Astrocyte (in vitro differentiated cells and primary cell): ENCODE results near the gene CCDC179. TPM values are rescaled to one million over a fixed set of nuclear protein-coding genes. Genes with fewer than 3 reads are reported as not detected.

Experiments
- DNase-seq: peaks from one replicate; pipeline ENCODE4 v3.0.0-alpha.2; 2010; ENCODE audit warnings: low read depth
- FAIRE-seq: peaks from 2 replicates; lab custom pipeline; 2011; peaks lifted over from hg19 to GRCh38; lab: Jason Lieb, UNC
- H2AFZ ChIP-seq: 2 replicates; pipeline ENCODE4 v1.6.0; 2012; ENCODE audit warnings: low read depth, low read length, inconsistent platforms
- H3K27ac ChIP-seq: 2 replicates; pipeline ENCODE4 v1.5.1; 2011; ENCODE audit warnings: low read depth, low read length, inconsistent platforms
- H3K27me3 ChIP-seq: 2 replicates; pipeline ENCODE4 v1.6.0; 2011; ENCODE audit warnings: low read length, inconsistent platforms; ENCODE audit not compliant: insufficient read depth
- H3K36me3 ChIP-seq: 2 replicates; pipeline ENCODE4 v1.5.1; 2011; ENCODE audit warnings: low read length, inconsistent platforms; ENCODE audit not compliant: insufficient read depth
- H3K4me1 ChIP-seq: 2 replicates; pipeline ENCODE4 v1.5.1; 2011; ENCODE audit warnings: low read length, inconsistent platforms; ENCODE audit not compliant: insufficient read depth
- H3K4me2 ChIP-seq: 2 replicates; pipeline ENCODE4 v1.6.0; 2012; ENCODE audit warnings: low read length, inconsistent platforms
- H3K4me3 ChIP-seq: 2 replicates; pipeline ENCODE4 v1.5.1; 2011; ENCODE audit warnings: low read depth, mild to moderate bottlenecking, low read length, inconsistent platforms; ENCODE audit not compliant: insufficient read depth
- H3K79me2 ChIP-seq: 2 replicates; pipeline ENCODE4 v1.6.0; 2012; ENCODE audit warnings: mild to moderate bottlenecking, low read length, inconsistent platforms; ENCODE audit not compliant: insufficient read depth
- H3K9ac ChIP-seq: 2 replicates; pipeline ENCODE4 v1.6.0; 2012; ENCODE audit warnings: mild to moderate bottlenecking, low read length, inconsistent platforms
- H3K9me3 ChIP-seq: 2 replicates; pipeline ENCODE4 v1.5.1; 2012; ENCODE audit warnings: low read depth, mild to moderate bottlenecking, low read length, inconsistent platforms; ENCODE audit not compliant: insufficient read depth
- H4K20me1 ChIP-seq: 2 replicates; pipeline ENCODE4 v1.6.0; 2012; ENCODE audit warnings: low read length, inconsistent platforms; ENCODE audit not compliant: insufficient read depth
- H3K27ac Mint-ChIP-seq: one replicate; pipeline ENCODE4 v1.8.0; 2021; ENCODE audit warnings: mild to moderate bottlenecking, mixed read lengths; ENCODE audit not compliant: unreplicated experiment
- H3K27me3 Mint-ChIP-seq: one replicate; pipeline ENCODE4 v1.8.0; 2021; ENCODE audit warnings: low read depth, mixed read lengths; ENCODE audit not compliant: unreplicated experiment
- H3K36me3 Mint-ChIP-seq: one replicate; pipeline ENCODE4 v1.8.0; 2021; ENCODE audit warnings: low read depth, mixed read lengths; ENCODE audit not compliant: unreplicated experiment
- H3K4me1 Mint-ChIP-seq: one replicate; pipeline ENCODE4 v1.8.0; 2021; ENCODE audit warnings: low read depth, mixed read lengths; ENCODE audit not compliant: unreplicated experiment
- H3K4me3 Mint-ChIP-seq: one replicate; pipeline ENCODE4 v1.8.0; 2021; ENCODE audit warnings: mild to moderate bottlenecking, moderate library complexity, mixed read lengths; ENCODE audit not compliant: unreplicated experiment
- H3K9me3 Mint-ChIP-seq: one replicate; pipeline ENCODE4 v1.8.0; 2021; ENCODE audit warnings: mild to moderate bottlenecking, mixed read lengths; ENCODE audit not compliant: unreplicated experiment
- EZH2 ChIP-seq: IDR thresholded peaks from 2 replicates; pipeline ENCODE4 v1.6.1; 2012; ENCODE audit warnings: mild to moderate bottlenecking, low read length, inconsistent platforms; ENCODE audit not compliant: insufficient read depth
- total RNA-seq: library from RNA; stranded (reverse); gene quantifications from 2 replicates; pipeline ENCODE4 v1.2.1, GENCODE V29; 2021
- TF ChIP-seq, protein P1 (sequence below): IDR thresholded peaks from 2 replicates; pipeline ENCODE4 v1.5.1; 2011; ENCODE audit warnings: low read depth, mild to moderate bottlenecking, inconsistent platforms, low read length, moderate library complexity; ENCODE audit not compliant: insufficient read depth

The CCDC179 gene
- total RNA-seq, 1 donor from 2014 or later = not detected

DNA sequence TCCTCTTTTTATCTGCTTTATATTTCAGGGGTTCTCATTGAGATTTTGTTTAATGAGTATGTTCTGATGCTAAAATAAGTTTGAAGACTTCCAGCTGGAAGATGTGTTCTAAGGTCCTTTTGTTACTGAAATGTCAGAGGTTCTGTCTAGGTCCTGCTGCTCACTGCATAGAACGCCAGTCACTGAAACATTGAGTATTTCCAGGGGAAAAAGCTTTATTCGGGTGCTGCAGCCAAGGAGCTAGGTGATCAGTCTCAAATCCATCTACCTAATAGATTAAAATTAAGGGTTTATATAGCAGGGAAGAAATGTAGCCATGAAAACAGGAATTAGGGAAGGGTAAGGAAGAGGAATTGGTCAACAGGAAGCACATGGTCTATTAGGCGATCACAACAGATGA is 50.4 kb downstream of the CCDC179 start:
- Histone ChIP-seq H3K36me3 (no peaks in the 10 kb centered on the region), H3K4me3 (no peak overlapping the region), H4K20me1 (no peaks in the 10 kb centered on the region), H3K4me1 (no peaks in the 10 kb centered on the region), H3K79me2 (no peaks in the 10 kb centered on the region), H3K9me3 (no peaks in the 10 kb centered on the region), H2AFZ (no peak overlapping the region), H3K4me2 (no peak overlapping the region), H3K9ac (no peak overlapping the region), H3K27me3 (no peaks in the 10 kb centered on the region), H3K27ac (no peak overlapping the region)
- FAIRE-seq (no peak), DNase-seq (no peak)
- H3K4me1 Mint-ChIP-seq = no peaks in the 10 kb centered on the region
- H3K4me3 Mint-ChIP-seq = no peak overlapping the region
- H3K9me3 Mint-ChIP-seq = no peaks in the 10 kb centered on the region
- H3K27me3 Mint-ChIP-seq = no peaks in the 10 kb centered on the region
- TF ChIP-seq, protein P1, sequence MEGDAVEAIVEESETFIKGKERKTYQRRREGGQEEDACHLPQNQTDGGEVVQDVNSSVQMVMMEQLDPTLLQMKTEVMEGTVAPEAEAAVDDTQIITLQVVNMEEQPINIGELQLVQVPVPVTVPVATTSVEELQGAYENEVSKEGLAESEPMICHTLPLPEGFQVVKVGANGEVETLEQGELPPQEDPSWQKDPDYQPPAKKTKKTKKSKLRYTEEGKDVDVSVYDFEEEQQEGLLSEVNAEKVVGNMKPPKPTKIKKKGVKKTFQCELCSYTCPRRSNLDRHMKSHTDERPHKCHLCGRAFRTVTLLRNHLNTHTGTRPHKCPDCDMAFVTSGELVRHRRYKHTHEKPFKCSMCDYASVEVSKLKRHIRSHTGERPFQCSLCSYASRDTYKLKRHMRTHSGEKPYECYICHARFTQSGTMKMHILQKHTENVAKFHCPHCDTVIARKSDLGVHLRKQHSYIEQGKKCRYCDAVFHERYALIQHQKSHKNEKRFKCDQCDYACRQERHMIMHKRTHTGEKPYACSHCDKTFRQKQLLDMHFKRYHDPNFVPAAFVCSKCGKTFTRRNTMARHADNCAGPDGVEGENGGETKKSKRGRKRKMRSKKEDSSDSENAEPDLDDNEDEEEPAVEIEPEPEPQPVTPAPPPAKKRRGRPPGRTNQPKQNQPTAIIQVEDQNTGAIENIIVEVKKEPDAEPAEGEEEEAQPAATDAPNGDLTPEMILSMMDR = no peak
- no peak for TF ChIP-seq EZH2
- no peaks in the 10 kb centered on the region for H3K36me3 Mint-ChIP-seq
- H3K27ac Mint-ChIP-seq = no peak overlapping the region

DNA sequence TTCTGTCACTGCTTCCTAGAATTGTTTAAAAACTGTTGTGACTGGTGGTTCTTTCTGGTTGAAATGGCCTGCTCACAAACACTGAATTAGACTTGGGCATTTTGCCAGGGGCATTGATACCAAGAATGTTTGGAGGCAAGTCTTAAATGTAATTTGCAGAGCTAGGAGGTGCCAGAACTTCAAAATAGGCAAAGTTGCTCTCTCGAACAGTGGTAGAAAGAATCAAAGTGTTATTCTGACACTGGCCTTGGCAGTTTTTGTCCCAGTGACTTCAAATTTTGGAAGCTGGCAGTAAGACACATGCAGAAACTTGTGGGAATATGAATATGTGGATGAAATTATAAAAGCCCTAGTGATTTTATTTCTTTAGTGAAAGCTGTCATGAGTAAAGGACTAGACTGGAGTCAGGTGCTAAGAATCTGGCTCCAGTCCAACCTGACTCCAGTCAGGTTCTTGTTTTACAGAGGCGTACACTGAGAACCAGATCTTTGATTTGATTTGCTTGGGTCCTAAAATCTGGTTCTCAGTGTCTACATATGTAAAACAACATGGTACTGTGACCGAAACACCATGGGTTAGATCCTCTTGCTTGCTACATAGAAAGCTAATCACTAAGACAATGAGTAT is 51.6 kb downstream of the CCDC179 start:
- Histone ChIP-seq H3K4me2 (peak overlapping the region; percentile 20), H3K27me3 (no peaks in the 10 kb centered on the region), H3K9me3 (no peaks in the 10 kb centered on the region), H3K79me2 (no peaks in the 10 kb centered on the region), H3K36me3 (no peaks in the 10 kb centered on the region), H3K9ac (no peak overlapping the region), H3K4me3 (no peak overlapping the region), H3K27ac (no peak overlapping the region), H3K4me1 (no peaks in the 10 kb centered on the region), H2AFZ (no peak overlapping the region), H4K20me1 (no peaks in the 10 kb centered on the region)
- TF ChIP-seq, protein P1 = no peak
- TF ChIP-seq EZH2 = no peak
- Mint-ChIP-seq H3K4me1 (no peaks in the 10 kb centered on the region), H3K4me3 (no peak overlapping the region), H3K27me3 (no peaks in the 10 kb centered on the region), H3K36me3 (no peaks in the 10 kb centered on the region), H3K27ac (no peak overlapping the region), H3K9me3 (no peaks in the 10 kb centered on the region)
- FAIRE-seq (no peak), DNase-seq (no peak)

DNA sequence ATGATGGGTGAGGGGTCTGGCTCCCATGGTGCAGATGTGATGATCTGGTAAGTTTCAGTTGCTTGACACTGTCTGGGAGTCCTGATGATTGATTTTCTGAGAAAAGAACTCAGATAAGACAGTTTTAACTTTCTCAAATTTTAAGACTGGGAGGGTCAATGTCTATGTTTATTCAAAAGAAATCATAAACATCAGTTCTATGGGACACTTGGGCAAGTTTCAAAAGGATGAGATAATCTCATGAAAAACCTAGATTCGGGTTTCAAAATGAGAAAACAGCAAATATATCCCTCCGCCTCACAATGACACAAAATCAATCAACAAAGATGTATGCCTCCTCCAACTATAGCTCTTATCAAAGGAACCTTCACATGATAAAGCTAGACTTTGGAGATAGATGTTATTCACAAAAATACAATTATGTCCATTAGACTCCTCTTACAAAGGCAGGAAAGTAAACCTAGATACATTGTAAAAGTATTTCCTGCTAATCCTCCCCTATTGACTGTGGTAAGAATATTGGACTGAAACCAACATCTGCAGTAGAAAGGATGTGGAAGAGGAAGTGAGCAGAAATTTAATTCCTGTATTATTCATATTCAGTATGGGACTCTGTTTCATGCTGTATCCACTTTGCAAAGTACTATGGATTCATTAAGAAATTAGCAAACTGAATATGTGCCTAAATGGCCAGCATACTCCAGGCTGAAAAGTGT is 52.3 kb downstream of the CCDC179 start:
- FAIRE-seq (no peak), DNase-seq (peak; percentile 8)
- H3K4me2 ChIP-seq = peak overlapping the region; percentile 20
- Mint-ChIP-seq H3K4me3 (no peak overlapping the region), H3K9me3 (no peaks in the 10 kb centered on the region), H3K27me3 (no peaks in the 10 kb centered on the region), H3K4me1 (no peaks in the 10 kb centered on the region), H3K27ac (no peak overlapping the region), H3K36me3 (no peaks in the 10 kb centered on the region)
- no peak for TF ChIP-seq EZH2
- TF ChIP-seq, protein P1 = no peak
- H3K79me2 ChIP-seq = no peaks in the 10 kb centered on the region
- H4K20me1 ChIP-seq = no peaks in the 10 kb centered on the region
- no peaks in the 10 kb centered on the region for H3K36me3 ChIP-seq
- no peak overlapping the region for H3K27ac ChIP-seq
- H3K27me3 ChIP-seq = no peaks in the 10 kb centered on the region
- H3K9ac ChIP-seq = no peak overlapping the region
- H2AFZ ChIP-seq = no peak overlapping the region
- no peaks in the 10 kb centered on the region for H3K9me3 ChIP-seq
- H3K4me1 ChIP-seq = no peaks in the 10 kb centered on the region
- no peak overlapping the region for H3K4me3 ChIP-seq
